NCI-H2029 (cell line): ENCODE measurements around the gene PDXP.
A peak's percentile ranks its signal among the peaks of the same experiment; 100 is the strongest.
"Not testable (repeated sequence)": the region's sequence is repeated elsewhere in the genome, so short reads cannot be mapped to it uniquely, and the experiment has no call there.

Experiments
- DNase-seq: peaks from one replicate; lab custom pipeline; 2025; lab: John Stamatoyannopoulos, UW

Gene PDXP

DNA sequence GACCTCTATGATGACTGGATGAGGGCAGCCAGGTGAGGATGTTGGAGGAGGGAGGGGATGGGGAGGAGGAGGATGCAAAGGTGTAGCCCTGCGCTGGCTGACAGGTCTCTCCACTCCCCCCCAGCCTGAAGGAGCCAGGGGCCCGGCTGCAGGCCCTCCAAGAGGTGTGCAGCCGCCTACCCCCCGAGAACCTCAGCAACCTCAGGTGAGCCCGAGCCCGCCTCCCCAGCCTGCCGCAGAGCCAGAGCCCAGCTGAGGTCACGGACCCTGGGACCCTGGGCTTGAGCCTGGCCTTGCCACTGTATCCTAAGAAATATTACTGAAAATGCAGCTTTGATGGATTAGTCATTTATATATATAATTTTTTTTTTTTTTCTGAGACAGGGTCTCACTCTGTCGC is 11.2 kb upstream of the PDXP start:
- DNase-seq: no peak

DNA sequence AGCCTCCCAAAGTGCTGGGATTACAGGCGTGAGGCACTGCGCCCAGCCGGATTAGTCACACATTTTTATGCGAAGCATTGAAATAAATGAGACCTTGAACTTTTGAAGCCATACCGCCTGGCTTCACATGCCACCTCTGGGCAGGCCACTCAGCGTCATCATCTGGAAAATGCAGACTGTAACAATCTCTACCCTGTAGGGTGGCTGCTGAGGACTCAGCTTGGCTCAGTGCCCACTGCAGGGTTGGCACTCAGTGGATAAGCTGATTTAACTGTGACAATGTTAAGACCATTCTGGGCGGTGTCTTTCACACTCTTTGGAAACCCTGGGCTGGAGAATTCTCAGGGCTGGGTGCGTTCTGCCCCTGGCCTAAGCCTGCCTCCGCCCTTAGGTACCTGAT is 10.6 kb upstream of the PDXP start:
- DNase-seq: no peak

DNA sequence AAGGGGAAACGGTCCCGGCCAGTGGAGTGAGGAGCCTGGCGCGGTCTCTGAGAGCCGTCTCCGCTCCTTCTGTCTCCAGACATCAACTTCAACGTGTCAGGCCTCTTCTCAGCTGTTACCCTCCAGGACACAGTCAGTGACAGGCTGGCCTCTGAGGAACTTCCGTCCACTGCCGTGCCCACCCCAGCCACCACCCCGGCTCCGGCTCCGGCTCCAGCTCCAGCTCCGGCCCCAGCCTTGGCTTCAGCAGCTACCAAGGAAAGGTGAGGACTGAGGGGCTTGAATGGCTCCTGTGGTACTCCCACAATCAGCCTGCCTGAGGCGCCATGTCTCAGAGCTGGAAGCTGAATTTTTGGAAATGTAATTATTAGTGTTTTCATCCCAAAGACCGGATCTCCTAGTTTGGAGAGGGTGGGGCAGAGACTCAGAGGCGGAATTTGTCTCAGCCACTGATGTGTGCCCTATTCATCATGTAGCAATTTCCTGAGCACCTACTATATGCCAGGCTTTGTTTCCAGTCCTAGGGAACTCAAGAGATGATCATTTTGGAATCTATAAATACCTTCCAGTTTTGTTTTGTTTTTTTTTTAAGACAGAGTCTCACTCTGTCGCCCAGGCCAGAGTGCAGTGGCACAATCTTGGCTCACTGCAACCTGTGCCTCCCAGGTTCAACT is 7.9 kb upstream of the PDXP start:
- no peak for DNase-seq

DNA sequence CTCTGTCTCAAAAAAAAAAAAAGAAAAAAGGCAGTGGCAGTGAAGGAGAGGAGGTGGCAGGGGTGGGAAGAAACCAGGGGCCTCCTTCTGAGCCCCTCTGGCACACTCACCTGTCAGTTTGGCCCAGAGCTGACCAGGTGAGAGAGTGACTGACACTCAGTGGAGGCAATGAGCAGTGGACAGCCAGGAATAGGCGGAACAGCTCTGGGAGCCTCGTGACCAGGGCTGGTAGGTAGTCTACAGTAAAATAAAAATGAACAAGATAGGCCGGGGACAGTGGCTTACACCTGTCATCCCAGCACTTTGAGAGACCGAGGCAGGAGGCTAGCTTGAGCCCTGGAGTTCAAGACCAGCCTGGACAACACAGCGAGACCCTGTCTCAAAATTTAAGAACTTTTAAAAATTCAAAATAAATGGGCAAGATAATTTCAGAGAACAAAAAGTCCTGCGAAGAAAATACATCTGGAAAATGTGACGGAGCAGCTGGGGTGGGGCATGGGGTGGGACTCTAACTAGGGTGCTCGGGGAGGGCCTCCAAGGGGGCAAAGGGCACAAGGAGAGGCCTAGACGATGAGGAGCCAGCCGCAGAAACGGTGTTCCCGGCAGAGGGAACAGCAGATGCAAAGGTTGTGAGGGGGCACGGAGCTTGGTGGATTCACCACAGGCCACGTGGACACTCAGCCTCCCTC is 3.8 kb upstream of the PDXP start:
- DNase-seq: no peak

DNA sequence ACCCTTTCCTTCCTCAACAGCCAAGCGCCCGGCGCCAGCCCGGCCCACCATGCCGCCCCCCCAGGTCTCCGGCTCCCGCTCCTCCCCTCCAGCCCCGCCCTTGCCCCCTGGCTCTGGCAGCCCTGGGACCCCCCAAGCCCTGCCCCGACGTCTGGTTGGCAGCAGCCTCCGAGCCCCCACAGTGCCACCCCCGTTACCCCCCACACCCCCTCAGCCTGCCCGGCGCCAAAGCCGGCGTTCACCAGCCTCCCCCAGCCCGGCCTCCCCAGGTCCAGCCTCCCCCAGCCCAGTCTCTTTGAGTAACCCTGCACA is 3.3 kb upstream of the PDXP start:
- DNase-seq: no peak

DNA sequence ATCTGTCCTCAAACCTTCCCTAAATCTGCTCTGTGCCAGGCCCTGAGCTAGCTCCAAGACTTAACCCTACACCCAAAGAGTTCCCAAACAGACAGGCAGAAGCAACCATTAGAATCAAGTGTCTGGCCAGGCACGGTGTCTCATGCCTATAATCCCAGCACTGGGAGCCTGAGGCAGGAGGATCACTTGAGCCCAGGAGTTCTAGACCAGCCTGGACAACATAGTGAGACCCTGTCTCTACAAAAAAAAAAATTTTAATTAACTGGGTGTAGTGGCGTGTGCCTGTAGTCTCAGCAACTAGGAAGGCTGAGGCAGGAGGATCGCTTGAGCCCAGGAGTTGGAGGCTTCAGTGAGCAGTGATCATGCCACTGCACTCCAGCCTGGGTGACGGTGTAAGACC is 1.9 kb upstream of the PDXP start:
- not testable (repeated sequence) for DNase-seq

DNA sequence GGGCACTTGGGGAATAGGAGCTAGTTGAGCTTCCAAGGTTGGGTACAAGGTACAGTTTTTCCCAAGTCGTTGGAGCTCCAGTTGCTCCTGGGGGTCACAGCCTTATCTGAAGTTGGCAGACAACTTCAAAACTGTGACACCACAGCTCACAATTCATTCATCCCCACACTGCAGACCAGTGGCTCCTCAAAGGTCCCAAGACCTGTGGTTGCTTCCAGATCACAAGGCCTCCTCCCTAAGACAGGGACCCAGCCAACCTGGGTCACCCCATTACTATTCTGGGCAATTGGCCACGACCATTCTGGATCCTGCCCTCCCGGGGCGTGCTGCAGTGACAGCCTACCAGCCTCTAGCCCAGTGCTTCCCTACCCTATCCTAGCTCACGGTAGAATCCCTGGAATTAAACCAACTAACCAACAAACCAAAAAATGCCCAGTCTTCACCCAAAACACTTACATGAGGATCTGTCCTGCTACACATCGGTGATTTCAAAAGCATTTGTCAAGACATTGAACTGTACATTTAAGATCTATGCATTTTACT is 862 bp upstream of the PDXP start:
- DNase-seq: no peak

DNA sequence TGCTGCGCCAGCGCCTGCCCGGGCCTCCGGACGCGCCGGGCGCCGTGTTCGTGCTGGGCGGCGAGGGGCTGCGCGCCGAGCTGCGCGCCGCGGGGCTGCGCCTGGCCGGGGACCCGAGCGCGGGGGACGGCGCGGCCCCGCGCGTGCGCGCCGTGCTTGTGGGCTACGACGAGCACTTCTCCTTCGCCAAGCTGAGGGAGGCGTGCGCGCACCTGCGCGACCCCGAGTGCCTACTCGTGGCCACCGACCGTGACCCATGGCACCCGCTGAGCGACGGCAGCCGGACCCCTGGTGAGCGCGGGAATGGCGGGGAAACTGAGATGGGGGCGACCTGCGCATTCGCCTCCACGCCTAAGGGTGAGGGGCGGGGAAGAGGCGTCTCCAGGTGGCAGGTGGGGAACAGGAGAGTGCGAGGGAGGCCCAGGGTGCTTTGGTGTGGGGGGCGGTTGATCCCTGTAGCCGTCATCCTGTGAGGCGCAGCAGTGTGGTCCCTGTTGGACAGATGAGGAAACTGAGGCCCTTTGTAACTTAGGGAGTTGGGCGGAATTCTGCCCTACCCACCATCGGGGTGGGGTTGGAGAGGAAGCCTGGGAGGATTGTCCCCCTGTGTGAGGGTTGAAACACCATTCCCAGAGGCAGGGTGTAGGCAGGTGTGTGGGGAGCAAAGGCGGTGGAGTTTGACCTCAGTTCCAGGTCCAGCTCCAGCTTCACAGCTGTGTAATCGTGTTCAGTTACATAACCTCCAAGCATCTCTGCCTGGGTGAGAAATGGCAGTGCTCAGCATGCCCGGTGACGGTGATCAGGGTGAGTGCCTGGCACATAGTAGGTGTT is 758 bp downstream of the PDXP start:
- no peak for DNase-seq

DNA sequence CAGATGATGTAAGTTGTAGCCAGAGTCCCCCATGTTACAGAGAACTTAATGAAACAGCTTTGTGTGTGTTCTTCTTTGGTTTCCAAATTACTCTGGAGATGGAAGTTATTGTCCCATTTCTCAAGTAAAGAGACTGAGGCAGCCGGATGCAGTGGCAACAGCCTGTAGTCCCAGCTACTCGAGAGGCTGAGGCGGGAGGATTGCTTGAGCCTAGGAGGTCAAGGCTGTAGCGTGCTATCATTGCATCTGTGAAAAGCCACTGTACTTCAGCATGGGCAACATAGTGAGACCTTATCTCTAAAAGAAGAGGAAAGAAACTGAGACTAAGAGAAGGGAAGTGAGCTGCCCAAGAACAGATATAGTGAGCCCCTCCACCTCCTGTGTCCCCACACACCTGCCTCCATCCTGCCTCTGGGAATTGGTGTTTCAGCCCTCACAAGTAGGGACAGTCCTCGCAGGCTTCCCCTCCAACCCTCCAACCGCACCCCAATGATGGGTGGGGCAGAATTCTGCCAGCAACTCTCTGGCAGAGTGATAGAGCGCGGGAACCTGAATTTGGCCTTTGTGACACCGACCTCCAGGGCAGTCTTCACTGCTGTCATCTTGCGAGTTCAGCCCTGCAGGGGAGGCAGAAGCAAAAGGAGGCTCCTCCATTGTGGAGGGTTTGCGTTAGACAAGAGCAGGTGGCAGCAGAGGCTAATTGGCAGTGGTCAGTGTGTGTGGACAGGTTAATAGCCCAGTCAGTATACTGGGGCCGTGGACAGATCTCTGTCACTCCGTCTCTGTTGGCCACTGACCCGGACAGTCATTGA is 1.6 kb downstream of the PDXP start:
- no peak for DNase-seq

DNA sequence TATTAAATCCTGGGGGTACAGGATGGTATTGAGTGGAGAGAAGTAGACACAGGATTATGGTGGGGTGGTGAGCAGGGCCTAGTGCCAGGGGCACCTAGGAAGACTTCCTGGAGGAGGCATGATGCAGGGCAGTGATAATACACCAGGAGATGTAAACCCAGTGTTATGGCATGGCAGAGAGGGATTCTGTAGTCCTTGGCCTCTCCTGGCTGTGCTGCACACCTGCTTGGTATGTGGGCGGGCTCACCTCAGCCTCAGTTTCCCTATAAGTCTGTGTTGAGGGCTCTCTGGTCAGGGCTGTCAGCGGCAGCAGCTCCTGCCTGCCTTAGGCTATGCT is 2.2 kb downstream of the PDXP start:
- no peak for DNase-seq

DNA sequence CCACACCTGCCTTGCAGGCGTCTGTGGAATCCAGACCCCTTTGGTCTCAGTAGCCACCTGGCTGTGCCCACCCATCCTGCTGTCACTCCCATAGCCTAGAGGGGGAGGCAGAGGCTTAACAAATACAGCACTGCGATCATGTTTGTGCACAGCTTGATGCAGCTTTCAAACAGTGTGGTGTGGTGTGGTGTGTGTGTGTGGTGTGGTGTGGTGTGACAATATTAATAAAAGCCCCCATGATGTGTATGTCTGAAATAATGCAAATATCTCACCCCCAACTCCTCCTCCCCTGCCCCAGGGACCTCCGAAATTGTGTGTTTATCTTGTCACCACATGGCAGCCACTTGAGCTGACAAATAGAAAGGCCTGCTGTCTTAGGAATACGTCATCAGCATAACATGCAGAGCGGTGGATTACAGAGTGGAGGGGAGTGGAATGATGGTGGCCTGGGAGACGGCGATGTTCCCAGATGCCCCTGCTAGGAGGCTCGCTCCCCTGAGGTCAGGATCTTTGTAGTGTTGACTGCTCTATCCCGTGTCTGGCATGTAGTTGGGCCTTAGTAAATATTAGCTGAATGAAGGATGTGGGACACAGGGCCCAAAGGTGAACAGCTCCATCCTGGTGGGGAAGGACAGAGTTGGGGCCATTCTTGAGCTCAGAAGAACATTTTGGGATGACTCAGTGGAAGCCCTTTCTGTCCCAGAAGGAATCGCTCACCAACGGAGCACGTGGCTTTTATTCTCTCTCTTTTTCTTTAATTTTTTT is 2.8 kb downstream of the PDXP start:
- DNase-seq: peak; percentile 42

DNA sequence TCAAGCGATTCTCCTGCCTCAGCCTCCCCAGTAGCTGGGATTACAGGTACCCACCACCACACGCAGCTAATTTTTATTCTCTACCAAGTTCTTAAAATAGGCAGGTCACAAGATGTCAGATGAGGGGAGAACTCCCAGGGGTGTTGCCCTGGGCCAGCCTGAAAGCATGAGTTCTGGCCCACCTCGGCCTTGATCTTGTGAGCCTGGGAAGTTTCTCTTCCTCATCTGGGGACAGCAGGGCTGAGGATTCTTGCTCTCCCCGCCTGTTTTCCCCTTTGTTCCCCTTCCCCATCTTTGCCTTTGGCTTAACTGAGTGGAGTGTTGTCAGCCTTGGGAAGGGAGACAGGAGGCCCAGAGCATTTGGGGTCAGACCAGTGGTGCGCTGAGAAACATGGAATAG is 3.5 kb downstream of the PDXP start:
- DNase-seq: no peak

DNA sequence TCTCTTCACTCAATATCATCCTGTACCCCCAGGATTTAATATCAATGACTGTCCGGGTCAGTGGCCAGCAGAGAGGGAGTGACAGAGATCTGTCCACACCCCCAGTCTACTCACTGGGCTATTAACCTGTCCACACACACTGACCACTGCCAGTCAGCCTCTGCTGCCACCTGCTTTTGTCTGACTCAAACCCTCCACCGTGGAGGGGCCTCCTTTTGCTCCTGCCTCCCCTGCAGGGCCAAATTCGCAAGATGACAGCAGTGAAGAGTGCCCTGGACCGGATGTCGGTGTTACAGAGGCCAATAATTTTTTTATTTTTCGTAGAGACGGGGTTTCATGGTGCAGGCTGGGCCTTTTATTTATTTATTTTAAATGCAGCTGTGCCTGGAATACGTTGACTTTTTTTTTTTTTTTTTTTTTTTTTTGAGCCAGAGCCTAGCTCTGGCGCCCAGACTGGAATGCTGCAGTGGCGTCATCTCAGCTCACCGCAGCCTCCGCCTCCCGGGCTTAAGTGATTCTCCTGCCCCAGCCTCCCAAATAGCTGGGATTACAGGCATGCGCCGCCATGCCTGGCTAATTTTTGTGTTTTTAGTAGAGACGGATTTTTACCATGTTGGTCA is 5.1 kb downstream of the PDXP start:
- no peak for DNase-seq

DNA sequence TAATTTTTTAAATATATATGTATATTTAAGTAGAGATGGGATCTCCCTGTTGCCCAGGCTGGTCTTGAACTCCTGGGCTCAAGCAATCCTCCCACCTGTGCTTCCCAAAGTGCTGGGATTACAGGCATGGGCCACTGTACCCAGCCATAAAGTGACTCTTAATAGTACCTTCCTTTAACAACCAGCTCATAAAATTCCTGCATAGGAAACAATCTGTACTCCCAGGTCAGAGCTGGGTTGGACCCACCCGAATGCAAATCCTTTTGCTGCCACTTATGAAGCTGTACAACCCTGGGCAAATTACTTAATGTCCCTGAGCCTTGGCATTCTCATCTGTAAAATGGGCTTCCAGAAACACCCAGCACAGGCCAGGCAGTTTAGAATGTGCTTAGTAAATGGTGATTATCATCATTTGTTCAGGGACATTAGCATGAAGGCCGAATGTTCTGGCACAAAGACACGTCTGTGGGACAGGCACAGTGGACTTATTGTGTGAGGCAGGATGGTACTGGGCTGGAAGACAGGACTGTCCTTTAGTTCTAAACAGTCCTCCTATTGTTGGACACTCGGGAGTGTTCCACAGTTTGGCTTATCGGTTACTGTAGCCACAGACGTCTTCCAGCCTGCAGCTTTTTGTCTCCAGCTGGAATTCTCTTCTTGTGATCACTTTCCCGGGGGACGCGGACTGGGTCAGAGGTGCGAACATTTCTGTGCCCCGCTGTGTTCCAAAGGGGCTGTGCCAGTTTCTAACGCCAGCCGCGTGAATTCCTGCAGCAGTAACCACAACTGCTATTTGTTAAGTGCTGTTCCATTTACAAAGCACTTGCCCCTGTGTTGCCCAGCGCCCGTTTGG is 6.0 kb downstream of the PDXP start:
- no peak for DNase-seq

DNA sequence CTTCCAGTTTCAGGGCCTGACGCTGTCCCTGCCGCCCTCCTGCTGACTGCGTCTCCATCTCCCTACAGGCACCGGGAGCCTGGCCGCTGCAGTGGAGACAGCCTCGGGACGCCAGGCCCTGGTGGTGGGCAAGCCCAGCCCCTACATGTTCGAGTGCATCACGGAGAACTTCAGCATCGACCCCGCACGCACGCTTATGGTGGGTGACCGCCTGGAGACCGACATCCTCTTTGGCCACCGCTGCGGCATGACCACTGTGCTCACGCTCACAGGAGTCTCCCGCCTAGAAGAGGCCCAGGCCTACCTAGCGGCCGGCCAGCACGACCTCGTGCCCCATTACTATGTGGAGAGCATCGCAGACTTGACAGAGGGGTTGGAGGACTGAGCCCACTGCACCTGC is 7.0 kb downstream of the PDXP start:
- DNase-seq: no peak

DNA sequence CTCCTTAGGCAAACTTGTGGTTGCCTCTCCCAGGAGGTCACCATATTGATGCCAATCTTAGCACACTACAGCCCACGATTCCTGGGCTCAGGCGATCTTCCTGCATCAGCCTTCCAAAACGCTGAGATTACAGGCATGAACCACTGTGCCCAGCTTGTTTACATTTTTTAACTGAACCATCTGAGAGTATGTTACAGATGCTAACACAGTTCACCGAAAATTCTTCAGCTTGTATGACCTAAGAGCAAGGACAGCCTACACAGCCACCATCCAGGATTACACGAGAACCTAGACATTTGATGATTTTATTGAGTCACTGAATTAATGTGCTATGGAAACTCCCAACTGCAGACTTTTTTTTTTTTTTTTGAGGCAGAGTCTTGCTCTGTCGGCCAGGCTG is 11.1 kb downstream of the PDXP start:
- DNase-seq: no peak

DNA sequence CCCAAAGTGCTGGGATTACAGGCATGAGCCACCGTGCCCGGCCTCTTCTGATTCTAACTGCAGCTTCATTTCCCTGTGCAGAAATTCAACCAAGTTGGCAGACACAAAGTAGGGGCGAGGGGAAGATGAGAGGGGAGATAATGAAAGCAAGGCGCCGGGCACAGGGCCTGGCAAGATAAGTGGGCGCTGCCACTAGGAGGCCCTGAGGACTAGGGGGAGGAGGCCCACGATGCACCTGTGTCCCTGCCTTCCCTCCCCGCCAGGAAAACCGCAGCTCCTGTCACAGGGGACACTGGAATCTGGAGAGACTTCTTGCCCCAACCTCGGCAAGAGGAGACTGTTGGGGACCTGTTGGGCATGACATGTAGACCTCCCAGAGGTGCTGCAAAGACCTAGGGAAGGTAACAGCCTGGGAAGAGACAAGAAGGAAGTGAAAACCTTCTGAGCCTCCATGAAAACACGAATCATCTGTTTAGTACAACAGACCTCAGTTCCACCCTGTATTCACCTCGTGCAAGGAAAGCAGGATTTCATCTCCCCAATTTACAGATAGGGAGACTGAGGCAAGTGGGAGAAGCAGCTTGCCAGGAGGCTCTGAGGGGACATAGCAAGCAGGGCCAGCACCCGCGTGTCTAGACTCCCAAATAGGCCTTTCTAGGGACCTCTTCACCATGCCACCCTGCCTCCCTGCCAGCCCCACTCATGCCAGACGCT is 13.8 kb downstream of the PDXP start:
- no peak for DNase-seq

DNA sequence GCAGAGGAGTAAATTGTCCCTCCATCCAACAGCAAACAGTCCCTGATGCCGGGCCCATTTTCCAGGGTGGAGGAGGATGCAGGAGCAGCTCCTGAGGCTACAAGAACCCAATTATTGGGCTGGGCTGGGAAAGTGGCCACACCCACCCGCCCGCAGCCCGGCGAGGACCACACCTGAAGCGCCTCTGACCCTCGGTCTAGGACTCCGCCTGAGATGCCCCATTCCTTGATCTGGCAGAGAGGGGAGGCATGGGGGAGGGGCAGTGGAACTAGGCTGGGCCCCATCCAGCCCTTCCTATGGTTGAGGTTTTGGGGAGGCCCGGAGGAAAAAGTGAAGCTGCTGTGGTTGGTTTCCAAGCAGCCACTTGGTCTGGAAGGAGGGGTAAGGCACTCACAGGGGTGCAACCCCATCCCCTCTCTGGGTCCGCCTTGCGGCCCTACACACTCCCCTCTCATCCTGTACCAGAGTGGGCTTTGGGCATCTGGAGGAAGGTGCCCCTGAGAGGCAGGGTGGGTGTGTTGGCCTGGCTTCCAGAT is 14.5 kb downstream of the PDXP start:
- DNase-seq: no peak

DNA sequence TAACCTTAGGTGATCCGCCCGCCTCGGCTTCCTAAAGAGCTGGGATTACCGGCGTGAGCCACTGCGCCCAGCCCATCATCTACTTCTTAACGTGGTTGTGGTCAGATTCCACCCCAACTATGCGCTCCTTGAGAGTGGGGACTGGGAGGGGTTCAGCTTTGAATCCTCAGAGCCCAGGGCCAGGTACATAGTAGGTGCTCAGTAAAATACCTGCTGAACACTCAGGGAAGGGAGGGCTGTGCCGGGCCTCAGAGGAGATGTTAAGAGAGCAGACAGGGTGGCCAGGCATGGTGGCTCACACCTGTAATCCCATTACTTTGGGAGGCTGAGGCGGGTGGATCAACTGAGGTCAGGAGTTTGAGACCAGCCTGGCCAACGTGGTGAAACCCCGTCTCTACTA is 15.7 kb downstream of the PDXP start:
- DNase-seq: no peak
